KMS-11 (cell line): Measurements from ENCODE around the gene DNAJC13.

Experiments
- H2AFZ ChIP-seq: fragments of 200-600 bp; sonication (generic); 2 replicates; pipeline ENCODE4 v1.6.1; 2016; ENCODE audit warnings: antibody characterized with exemption, mixed run types, low read depth
- H3K27ac ChIP-seq: fragments of 200-600 bp; sonication (generic); 2 replicates; pipeline ENCODE4 v1.6.1; 2016; ENCODE audit warnings: mild to moderate bottlenecking, mixed run types
- H3K27me3 ChIP-seq: fragments of 200-600 bp; sonication (generic); 2 replicates; pipeline ENCODE4 v1.6.1; 2017; ENCODE audit warnings: mild to moderate bottlenecking, low read depth, mixed run types, moderate library complexity; ENCODE audit not compliant: insufficient read depth
- H3K36me3 ChIP-seq: fragments of 200-600 bp; sonication (generic); 2 replicates; pipeline ENCODE4 v1.6.1; 2017; ENCODE audit warnings: mild to moderate bottlenecking, mixed run types; ENCODE audit not compliant: insufficient read depth
- H3K4me1 ChIP-seq: fragments of 200-600 bp; sonication (generic); 2 replicates; pipeline ENCODE4 v1.6.1; 2016; ENCODE audit warnings: mild to moderate bottlenecking, low read depth, mixed run types; ENCODE audit not compliant: poor library complexity, severe bottlenecking
- H3K4me2 ChIP-seq: fragments of 200-600 bp; sonication (generic); 2 replicates; pipeline ENCODE4 v1.7.0; 2016; ENCODE audit warnings: mild to moderate bottlenecking, mixed run types
- H3K4me3 ChIP-seq: fragments of 200-600 bp; sonication (generic); IDR thresholded peaks from 2 replicates; pipeline ENCODE4 v1.6.1; 2017; ENCODE audit warnings: low read depth, low read length, mixed read lengths; ENCODE audit not compliant: insufficient read depth
- H3K79me2 ChIP-seq: fragments of 200-600 bp; sonication (generic); 2 replicates; pipeline ENCODE4 v1.6.1; 2016; ENCODE audit warnings: low read depth, mixed run types; ENCODE audit not compliant: insufficient read depth
- H3K9ac ChIP-seq: fragments of 200-600 bp; sonication (generic); 2 replicates; pipeline ENCODE4 v1.6.1; 2016; ENCODE audit warnings: mild to moderate bottlenecking, mixed run types
- H4K20me1 ChIP-seq: fragments of 200-600 bp; sonication (generic); 2 replicates; pipeline ENCODE4 v1.6.1; 2016; ENCODE audit warnings: mild to moderate bottlenecking, mixed run types; ENCODE audit not compliant: insufficient read depth
- TF ChIP-seq, protein P1 (sequence below): fragments of 200-600 bp; sonication (generic); conservative IDR thresholded peaks from 2 replicates; pipeline ENCODE4 v1.6.1; 2017; ENCODE audit warnings: low read depth, mild to moderate bottlenecking, antibody characterized with exemption, low read length, moderate library complexity, mixed read lengths

Gene DNAJC13

DNA sequence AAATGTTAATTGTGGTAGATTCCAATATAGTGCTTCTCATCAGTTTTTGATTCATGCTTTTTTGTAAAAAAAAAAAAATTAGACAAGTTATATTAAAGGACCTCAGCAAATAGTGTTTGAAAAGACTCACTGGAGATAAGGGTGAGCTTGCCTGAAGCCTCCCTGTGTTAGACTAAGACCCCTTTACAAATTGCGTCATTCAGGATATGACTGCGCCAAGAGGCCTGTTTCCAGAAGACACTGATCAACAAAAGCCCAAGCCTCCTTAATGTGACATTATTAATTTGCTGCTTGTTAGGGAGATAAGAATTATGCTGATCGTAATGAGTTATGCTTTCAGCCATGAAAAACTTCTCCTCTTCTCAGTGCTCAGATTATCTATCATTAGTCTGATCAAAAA lies 13.0 kb upstream of the DNAJC13 start:
- H3K9ac ChIP-seq: no peak overlapping the region
- H4K20me1 ChIP-seq: no peaks in the 10 kb centered on the region
- H3K4me1 ChIP-seq: no peaks in the 10 kb centered on the region
- H2AFZ ChIP-seq: no peak overlapping the region
- no peaks in the 10 kb centered on the region for H3K79me2 ChIP-seq
- H3K27ac ChIP-seq: no peak overlapping the region
- H3K27me3 ChIP-seq: no peaks in the 10 kb centered on the region
- TF ChIP-seq, protein P1, sequence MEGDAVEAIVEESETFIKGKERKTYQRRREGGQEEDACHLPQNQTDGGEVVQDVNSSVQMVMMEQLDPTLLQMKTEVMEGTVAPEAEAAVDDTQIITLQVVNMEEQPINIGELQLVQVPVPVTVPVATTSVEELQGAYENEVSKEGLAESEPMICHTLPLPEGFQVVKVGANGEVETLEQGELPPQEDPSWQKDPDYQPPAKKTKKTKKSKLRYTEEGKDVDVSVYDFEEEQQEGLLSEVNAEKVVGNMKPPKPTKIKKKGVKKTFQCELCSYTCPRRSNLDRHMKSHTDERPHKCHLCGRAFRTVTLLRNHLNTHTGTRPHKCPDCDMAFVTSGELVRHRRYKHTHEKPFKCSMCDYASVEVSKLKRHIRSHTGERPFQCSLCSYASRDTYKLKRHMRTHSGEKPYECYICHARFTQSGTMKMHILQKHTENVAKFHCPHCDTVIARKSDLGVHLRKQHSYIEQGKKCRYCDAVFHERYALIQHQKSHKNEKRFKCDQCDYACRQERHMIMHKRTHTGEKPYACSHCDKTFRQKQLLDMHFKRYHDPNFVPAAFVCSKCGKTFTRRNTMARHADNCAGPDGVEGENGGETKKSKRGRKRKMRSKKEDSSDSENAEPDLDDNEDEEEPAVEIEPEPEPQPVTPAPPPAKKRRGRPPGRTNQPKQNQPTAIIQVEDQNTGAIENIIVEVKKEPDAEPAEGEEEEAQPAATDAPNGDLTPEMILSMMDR: no peak
- no peaks in the 10 kb centered on the region for H3K36me3 ChIP-seq
- H3K4me3 ChIP-seq: no peak overlapping the region
- no peak overlapping the region for H3K4me2 ChIP-seq

DNA sequence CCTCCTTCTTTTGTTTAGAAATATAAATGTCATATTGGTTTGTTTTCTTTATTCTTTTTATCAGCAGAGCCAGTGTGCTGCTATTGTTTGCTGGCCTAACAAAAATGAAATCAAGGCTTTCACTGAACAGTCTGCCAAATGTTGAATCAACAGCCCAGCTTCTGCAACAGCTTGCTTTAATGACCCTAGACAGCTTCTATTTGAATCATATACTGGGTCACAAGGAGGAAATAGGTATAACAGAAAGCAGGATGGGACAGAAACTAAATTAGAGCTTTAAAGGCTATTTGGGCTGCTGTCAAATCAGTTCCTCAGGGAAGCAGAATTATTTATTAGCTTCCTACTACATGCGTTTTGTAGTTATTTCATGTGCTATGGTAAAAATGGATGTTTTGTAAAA lies 12.1 kb upstream of the DNAJC13 start:
- H3K4me1 ChIP-seq: no peaks in the 10 kb centered on the region
- H3K4me2 ChIP-seq: no peak overlapping the region
- no peak overlapping the region for H2AFZ ChIP-seq
- H3K4me3 ChIP-seq: no peak overlapping the region
- no peaks in the 10 kb centered on the region for H3K79me2 ChIP-seq
- H3K9ac ChIP-seq: no peak overlapping the region
- H4K20me1 ChIP-seq: no peaks in the 10 kb centered on the region
- H3K27ac ChIP-seq: no peak overlapping the region
- TF ChIP-seq, protein P1: no peak
- H3K36me3 ChIP-seq: no peaks in the 10 kb centered on the region
- no peaks in the 10 kb centered on the region for H3K27me3 ChIP-seq

DNA sequence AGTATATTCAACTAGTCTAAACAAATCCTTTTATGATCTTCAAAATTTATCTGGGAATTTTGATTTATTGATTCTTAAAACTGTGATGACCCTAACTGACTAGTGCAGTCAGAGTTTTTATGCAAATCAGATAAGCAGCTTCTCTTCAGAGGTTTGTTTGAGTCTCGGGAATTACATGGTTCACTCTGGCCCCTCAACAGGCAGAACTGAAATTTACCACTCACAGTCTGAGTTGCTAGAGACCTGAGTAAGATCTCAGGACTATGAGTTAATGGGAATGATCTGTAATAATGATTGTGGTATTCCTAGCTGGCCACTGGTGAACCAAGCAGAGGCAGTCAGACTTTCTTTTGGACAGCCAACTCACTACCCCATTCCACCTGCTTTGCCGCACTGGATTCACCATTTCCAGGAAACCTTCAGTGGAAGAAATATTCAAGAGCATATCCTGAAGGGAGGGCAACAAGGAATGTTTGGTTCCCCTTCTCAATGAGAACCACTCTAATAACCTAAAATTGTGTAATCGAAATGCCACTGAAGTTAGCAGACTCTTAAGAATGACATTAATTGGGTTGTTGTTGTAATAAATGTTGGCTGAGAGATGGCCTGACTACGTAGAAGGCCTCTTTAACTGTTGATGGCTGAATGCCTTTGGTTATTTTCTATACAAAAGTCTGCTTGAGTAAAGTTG lies 11.5 kb upstream of the DNAJC13 start:
- H3K79me2 ChIP-seq: no peaks in the 10 kb centered on the region
- H3K4me1 ChIP-seq: no peaks in the 10 kb centered on the region
- no peaks in the 10 kb centered on the region for H3K27me3 ChIP-seq
- no peaks in the 10 kb centered on the region for H3K36me3 ChIP-seq
- no peak overlapping the region for H3K4me3 ChIP-seq
- TF ChIP-seq, protein P1: no peak
- no peak overlapping the region for H3K4me2 ChIP-seq
- no peak overlapping the region for H2AFZ ChIP-seq
- no peak overlapping the region for H3K27ac ChIP-seq
- no peaks in the 10 kb centered on the region for H4K20me1 ChIP-seq
- no peak overlapping the region for H3K9ac ChIP-seq

DNA sequence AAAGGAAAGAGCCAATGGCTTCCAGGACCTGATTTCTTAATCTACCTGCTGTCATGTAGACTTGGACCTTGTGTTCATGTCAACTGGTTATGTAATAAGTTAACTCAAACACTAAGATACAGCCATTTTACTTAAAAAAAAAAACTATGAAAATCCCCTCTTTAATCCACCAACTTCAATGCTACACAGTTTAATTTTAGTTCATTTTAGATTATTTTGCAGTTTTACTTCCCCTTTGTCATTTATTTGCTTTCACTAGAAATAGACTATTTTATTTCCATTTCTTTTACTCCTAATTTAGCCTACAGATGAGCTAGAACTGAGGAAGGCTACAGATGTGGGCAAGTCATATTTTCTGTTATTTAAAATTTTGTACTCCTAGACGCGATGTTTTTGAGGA lies 10.7 kb upstream of the DNAJC13 start:
- Histone ChIP-seq H3K4me3 (no peak overlapping the region), H3K27me3 (no peaks in the 10 kb centered on the region), H3K36me3 (no peaks in the 10 kb centered on the region), H2AFZ (no peak overlapping the region), H3K79me2 (no peaks in the 10 kb centered on the region), H3K9ac (no peak overlapping the region), H3K4me1 (no peaks in the 10 kb centered on the region), H3K4me2 (no peak overlapping the region), H3K27ac (no peak overlapping the region), H4K20me1 (no peaks in the 10 kb centered on the region)
- TF ChIP-seq, protein P1: no peak
